ENCODE results near the gene ZNF229.
A peak's percentile ranks its signal among the peaks of the same experiment; 100 is the strongest.
"Not testable (repeated sequence)": the region's sequence is repeated elsewhere in the genome, so short reads cannot be mapped to it uniquely, and the experiment has no call there.

ZNF229 gene

DNA sequence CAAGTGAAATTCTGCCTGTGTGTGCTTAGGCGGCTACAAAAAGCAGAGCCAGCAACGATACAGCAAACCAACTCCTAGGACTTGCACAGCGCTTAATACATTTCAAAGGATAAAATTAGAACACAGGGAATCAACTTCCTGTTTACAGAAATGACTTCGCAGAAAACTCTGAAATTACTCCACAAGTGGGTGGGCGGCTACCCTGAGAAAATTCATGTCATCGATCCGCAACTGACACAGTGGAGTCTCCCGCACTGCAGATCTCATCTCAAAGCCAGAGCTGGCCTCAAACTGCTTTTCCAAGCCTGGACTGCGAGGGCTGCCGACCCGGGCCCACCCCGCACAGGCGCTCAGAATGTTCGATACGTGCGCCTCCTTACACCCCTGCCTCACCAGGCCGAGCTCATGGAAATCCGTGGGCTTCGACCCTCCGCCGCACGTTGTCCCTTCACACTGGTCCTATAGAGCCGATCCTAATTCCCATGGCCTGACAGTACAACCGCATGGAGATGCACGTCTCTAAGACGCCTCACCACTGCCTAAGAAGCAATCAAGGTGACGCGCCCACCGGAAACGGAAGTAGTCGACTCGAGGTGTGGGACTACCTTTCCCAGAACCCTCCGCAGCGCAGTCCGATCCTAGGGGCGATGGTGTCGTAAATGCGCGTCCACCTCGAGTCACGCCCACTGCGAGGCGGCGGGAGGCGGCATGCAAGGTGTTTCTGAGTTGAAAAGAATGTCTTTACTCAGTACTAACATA, at the start of gene ZNF229:
ZNF229 (minus strand) TSS at position 557 of the 759 bp plus-strand sequence. CDS start 5,625 bp downstream, outside the sequence.
- DNase-seq: peak; percentile 83

DNA sequence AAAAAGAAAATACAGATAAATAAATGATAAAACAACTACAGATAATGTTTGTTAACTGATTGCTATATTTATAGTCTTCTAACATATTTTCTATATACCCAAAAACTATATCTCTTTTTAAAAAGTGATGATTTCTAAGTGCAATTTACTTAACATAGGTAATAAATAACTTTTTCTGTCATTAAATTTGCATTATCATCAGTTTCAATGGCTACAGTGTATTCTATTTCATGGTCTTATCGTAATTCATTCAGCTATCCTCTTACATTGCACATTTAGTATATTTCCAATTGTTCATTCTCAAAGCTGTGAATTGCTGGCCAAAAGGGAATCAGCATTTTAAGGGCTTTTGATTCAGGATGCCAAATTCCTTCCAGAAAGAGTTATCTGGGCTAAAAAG, 48.4 kb upstream of the ZNF229 start:
- no peak for DNase-seq

DNA sequence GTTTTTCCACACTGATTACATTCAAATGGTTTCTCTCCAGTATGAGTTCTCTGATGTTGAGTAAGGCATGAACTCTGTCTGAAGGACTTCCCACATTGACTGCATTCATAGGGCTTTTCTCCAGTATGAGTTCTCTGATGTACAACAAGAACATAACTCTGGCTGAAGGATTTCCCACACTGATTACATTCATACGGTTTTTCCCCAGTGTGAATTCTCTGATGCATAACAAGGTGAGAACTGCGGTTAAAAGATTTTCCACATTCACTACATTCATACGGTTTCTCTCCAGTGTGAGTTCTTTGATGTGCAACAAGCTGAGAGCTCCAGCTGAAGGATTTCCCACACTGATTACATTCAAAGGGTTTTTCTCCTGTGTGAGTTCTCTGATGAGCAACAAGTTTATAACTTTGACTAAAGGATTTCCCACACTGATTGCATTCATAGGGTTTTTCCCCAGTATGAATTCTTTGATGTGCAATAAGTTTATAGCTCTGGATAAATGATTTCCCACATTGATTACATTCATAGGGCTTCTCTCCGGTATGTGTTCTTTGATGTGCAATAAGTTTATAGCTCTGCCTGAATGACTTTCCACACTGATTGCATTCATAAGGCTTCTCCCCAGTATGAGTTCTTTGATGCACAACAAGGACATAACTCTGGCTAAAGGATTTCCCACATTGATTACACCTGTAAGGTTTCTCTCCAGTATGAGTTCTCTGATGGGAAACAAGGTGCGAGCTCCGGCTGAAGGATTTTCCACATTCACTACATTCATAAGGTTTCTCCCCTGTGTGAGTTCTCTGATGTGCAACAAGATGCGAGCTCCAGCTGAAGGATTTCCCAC, 28.5 kb upstream of the ZNF229 start:
- peak; percentile 5 for DNase-seq

DNA sequence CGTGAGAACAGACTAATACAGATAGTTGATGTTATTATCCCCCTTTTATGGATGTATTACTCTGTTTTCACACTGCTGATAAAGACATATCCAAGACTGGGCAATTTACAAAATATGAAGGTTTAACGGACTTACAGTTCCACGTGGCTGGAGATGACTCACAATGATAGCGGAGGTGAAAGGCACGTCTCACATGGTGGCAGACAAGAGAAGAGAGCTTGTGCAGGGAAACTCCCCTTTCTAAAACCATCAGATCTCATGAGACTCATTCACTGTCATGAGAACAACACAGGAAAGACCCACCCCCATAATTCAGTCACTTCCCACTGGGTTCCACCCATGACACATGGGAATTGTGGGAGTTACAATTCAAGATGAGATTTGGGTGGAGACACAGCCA, 20.5 kb upstream of the ZNF229 start:
- not testable (repeated sequence) for DNase-seq

DNA sequence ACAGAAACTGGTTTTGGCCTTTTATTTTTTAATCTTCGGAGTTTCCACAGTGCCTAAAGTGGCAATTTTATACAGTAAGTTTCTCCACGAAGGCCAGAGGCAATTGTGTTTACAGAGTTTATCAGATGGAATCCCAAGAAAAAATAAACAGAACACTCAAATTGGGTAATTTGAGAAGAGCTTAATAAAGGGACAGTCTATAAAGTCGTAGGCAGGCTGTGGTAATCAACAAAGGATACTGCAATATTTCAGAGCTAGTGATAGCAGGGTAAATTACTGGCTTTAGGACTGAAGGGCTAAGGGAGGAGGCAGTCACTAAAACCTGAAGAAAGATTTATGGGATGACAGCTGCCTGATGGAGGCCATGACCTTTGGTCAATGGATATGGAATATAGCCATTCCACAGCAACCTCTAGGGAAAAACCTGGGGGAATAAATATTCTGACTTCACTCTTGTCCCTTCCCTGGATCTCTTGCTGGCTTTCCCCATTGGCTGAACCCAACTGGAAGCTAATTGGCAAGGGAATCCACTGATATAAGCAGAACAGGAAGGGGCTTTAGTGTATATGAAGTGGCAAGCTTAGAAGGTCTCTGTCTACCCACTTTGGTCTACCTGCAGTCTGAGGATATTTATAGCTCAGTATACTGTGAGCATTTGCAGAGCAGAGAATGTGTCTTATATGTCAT, 14.5 kb upstream of the ZNF229 start:
- not testable (repeated sequence) for DNase-seq

DNA sequence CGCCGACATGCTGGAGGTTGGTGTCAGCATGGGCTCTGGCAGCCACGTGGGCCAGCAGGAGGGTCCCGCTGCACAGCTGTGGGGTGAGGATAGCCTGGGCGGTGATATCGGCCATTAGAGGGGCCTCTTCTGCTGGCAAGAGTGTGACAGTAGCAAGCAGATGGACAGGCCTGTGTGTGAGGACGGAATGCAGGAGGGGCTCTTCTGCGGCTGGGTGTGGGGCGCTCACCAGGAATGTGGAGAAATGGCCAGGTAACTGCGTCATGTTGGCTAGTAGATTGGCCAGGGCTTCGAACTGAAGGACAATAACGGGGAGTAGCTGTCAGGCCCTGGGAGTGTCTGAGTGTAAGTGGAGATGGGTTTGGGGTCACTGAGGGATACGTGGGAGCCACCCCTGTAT, 7.7 kb upstream of the ZNF229 start:
- not testable (repeated sequence) for DNase-seq

DNA sequence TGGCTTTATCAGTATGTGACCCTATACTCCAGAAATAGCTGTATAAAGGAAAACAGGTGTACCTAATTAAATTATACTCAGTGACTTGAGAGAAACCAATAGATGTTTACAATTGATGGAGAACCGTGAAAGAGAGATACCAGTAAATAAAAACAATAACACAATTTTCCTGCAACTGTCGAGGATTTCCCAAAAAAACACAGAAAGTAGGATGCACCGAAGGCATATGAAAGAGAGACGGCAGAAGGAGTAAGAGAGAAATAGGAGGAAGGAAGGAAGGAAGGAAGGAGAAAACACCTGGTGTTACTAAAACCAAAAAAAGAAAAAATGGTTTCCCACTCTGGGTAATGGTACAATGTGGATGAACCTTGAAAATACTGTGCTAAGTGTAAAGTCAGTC, 6.8 kb upstream of the ZNF229 start:
- no peak for DNase-seq

DNA sequence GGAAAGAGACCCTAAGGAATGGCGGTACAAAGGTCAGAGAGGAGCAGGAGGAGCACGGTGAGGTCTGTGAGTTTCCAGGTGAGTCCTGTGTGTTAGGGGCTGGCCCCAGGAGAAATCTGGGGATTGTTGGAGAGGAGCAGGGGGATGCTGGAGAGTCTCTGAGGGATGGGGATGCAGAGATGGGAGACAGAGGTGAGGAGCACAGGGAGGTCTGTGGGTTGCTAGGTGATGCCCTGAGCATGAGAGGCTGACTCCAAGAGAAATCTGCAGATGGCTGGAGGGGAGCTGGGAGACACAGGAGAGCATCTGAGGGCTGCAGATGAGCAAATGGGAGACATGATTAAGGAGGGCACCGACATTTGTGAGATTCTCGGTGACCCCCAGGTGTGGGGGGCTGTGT, 4.1 kb upstream of the ZNF229 start:
- DNase-seq: no peak

DNA sequence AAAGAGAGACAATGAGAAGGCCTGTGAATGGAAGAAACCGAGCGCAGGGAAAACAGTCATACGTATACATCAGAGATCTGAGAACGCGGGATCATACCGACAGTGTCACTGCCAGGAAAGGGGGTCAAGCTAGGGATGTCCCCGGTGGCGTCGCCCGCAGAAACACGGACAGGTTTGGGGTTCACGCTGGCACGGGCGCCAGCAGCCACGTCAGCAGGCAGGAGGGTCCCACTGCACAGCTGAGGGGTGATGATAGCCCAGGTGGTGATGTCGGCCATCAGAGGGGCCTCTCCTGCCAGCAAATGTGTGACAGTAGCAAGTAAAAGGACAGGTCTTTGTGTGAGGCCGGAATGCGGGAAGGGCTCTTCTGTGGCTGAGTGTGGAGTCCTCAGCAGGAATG, 3.4 kb upstream of the ZNF229 start:
- no peak for DNase-seq

DNA sequence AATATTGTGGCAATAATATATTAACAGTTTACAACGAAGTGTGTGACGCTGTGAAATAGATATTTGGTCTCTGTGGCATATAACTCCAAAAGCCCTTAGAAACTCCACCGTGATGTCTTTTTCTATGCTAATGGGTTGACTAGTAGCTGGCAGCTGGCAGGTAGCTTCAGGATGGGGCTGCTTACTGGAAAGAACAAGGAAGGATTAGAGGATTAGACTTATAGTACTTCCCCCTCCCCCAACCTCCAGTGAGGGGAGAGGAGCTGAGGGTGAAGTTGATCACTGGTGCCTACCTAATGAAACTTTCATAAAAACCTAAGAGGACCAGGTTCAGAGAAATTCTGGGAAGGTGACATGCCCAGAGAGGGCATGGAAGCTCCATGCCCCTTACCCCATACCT, 9.8 kb downstream of the ZNF229 start:
- DNase-seq: no peak

DNA sequence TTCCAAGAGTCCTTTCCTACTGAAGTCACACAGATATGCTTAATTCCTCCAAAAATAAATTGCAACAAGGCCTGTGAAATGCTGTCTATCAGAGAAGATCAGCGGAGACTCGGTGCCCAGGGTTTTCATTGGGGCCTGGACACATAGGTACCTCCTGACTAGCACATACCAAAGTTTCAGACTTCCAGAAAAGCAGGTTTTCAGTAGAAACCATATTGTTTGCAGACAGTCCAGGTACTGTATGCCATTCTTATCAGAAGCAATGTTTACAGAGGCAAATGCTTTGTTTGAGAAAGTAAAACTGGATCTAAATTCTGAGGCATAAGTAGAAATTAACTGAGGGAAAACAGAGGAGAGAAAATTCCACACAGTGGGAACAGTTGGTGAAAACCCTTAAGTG, 12.8 kb downstream of the ZNF229 start:
- DNase-seq: no peak

DNA sequence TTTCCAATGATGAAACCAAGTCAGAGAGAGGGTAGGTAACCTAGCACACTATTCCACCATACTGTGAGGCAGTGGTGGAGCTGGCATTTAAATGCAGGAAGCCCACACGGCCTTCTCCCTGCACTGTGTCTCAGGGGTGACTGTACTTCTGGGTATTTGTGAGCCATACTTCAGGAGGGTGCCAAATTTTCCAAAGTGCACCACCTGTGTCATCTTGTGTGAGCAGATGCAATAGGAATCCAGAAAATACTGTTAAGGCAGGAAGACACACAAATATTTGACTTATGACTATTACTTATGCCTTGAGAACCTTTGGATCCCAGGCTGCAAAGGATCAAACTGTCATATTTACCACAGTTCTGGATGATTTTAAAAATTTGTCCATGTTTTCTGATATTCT, 17.3 kb downstream of the ZNF229 start:
- no peak for DNase-seq

DNA sequence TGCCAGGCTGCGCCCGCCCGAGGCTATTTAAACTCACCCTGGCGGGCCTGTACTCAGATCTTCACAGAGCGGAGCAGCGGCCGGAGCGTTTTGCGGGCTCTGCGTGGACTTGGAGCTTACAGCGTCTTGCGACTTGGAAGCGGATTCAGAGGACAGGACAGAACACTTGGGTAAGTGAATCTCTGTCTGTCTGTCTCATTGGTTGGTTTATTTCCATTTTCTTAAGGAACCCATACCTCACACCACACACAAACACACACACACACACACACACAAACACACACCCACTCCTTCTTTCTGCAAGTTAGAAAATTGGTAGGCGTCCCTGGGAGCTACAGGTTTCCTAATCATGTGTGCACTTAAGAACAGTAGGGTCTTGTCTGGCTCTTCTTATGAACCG, 32.7 kb downstream of the ZNF229 start:
- DNase-seq: not testable (repeated sequence)

DNA sequence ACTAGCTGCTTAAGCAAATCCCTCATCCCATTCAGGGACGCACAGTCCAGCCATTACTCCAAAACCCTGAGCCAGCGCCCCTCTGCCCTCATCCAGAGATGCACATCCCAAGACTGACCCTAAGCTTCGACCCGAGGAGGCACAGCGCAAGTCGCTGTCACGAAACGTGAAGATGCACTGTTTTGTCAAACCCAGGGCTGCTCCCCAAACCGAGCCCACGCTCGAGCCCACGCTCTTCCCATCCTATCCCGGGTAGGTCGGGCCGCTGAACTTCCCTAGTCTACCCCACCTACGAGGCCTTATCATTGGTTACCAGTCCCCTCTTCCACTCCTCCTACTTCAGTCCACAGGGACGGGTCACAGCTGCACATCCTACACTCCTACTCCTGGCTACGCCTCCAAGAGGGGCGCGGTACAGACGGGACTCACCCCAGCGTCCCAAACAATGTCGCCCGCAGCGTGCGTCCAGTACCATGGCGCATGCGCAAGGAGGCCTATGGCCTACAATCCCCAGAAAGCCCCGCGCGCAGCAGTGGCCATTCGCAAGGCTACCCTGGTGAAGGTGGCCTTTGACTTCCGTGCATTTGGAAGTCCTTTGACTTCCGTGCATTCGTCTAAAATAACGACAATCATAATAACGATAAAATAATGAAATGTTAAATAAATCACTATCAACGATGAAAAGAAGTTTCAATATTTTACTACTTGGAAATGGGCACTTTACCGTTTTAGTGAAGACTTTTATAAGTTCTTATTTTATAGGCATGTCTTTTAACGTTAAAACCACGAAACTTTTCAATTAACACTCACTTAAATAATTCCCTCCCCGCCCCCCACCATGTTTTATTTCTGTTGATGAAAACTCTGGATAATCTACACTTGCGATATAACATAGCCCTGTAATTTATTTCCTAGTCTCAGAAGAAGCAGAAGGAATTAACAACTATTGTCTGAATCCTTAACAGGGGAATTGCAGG, 46.8 kb downstream of the ZNF229 start, which contains the start of gene ZNF285:
ZNF285 (minus strand) TSS at position 470 of the 977 bp plus-strand sequence. CDS start 4,395 bp downstream, outside the sequence.
- DNase-seq: no peak

DNA sequence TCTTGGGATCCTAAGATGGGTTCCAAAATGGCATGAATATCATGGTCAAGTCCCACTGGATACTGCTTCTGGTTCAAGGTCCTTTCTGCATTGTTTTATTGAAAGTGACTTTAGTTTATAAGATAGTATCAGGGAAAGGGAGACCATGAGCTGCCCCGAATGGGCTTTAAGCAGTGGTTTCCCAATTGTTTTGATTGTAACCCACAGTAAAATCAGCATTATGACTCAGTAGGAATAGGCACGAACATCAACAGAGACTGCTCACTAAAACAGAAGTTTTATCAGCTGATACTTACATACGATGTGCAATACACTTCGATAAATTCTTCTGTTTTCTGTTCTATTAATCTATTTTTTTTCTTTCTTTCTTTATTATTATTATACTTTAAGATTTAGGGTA, 59.0 kb downstream of the ZNF229 start:
- DNase-seq: not testable (repeated sequence)
